ENCODE results near the gene CEP126.
A peak's percentile ranks its signal among the peaks of the same experiment; 100 is the strongest.

Gene CEP126

GRCh38 chr11:101914738-101915426 lies at the start of gene CEP126:
TSS of gene CEP126 (plus strand) at chr11:101915010. CDS start at chr11:101915285, 275 bp downstream.
- peak; percentile 97 for DNase-seq

GRCh38 chr11:101866619-101867491 lies 48.0 kb upstream of the CEP126 start:
- no peak for DNase-seq

- DNase-seq = no peak
Observed at GRCh38 chr11:101867951-101868350, 46.9 kb upstream of the CEP126 start.

- DNase-seq = peak; percentile 41
Observed at GRCh38 chr11:101870510-101870909, 44.3 kb upstream of the CEP126 start.

GRCh38 chr11:101872171-101872882 lies 42.5 kb upstream of the CEP126 start:
- DNase-seq = no peak

GRCh38 chr11:101880222-101880621 lies 34.6 kb upstream of the CEP126 start:
- peak; percentile 34 for DNase-seq

GRCh38 chr11:101881586-101881985 lies 33.2 kb upstream of the CEP126 start:
- DNase-seq = no peak

GRCh38 chr11:101885631-101886030 lies 29.2 kb upstream of the CEP126 start:
- no peak for DNase-seq

- no peak for DNase-seq
Observed at GRCh38 chr11:101889767-101890166, 25.0 kb upstream of the CEP126 start.

GRCh38 chr11:101894505-101894904 lies 20.3 kb upstream of the CEP126 start:
- no peak for DNase-seq

GRCh38 chr11:101907815-101908214 lies 7.0 kb upstream of the CEP126 start:
- no peak for DNase-seq

- DNase-seq = no peak
Observed at GRCh38 chr11:101909087-101909486, 5.7 kb upstream of the CEP126 start.

GRCh38 chr11:101912823-101913284 lies 2.0 kb upstream of the CEP126 start:
- DNase-seq = no peak

GRCh38 chr11:101913656-101914055 lies 1.2 kb upstream of the CEP126 start:
- no peak for DNase-seq

- DNase-seq = peak; percentile 1
Observed at GRCh38 chr11:101914341-101914737, 471 bp upstream of the CEP126 start.

GRCh38 chr11:101915791-101916291 lies 1.0 kb downstream of the CEP126 start:
- DNase-seq = peak; percentile 13

- DNase-seq = no peak
Observed at GRCh38 chr11:101916422-101916821, 1.6 kb downstream of the CEP126 start, which contains the start of gene ANGPTL5. TSS of gene ANGPTL5 (minus strand) at chr11:101916522. CDS start at chr11:101907909, 8,613 bp downstream.

- no peak for DNase-seq
Observed at GRCh38 chr11:101917226-101917625, 2.4 kb downstream of the CEP126 start.

- no peak for DNase-seq
Observed at GRCh38 chr11:101920992-101921391, 6.2 kb downstream of the CEP126 start.

GRCh38 chr11:101923554-101923953 lies 8.7 kb downstream of the CEP126 start:
- no peak for DNase-seq

- DNase-seq = no peak
Observed at GRCh38 chr11:101929294-101929915, 14.6 kb downstream of the CEP126 start.

GRCh38 chr11:101931692-101932091 lies 16.9 kb downstream of the CEP126 start:
- no peak for DNase-seq
